ENCODE measurements around the gene RPE65.

RPE65 gene

GRCh38 chr1:68449901-68450300 lies at the start of gene RPE65:
RPE65 (minus strand) TSS chr1:68449954; CDS start chr1:68449905, 49 bp downstream.
- H3K4me1 ChIP-seq, result no peaks in the 10 kb centered on the region
- no peak within 1 kb of the TSS for H2AFZ ChIP-seq
- no peaks in the 10 kb centered on the region for H3K79me2 ChIP-seq
- no peaks in the 10 kb centered on the region for H3K9me3 ChIP-seq (ENCODE audit: control insufficient read depth, low read length)
- no peak within 1 kb of the TSS for H3K4me2 ChIP-seq (ENCODE audit: low read length)
- no peak within 1 kb of the TSS for H3K27ac ChIP-seq
- no peaks in the 10 kb centered on the region for H3K27me3 ChIP-seq (ENCODE audit: control insufficient read depth, insufficient read depth, low read length)
- TF ChIP-seq, protein P1, sequence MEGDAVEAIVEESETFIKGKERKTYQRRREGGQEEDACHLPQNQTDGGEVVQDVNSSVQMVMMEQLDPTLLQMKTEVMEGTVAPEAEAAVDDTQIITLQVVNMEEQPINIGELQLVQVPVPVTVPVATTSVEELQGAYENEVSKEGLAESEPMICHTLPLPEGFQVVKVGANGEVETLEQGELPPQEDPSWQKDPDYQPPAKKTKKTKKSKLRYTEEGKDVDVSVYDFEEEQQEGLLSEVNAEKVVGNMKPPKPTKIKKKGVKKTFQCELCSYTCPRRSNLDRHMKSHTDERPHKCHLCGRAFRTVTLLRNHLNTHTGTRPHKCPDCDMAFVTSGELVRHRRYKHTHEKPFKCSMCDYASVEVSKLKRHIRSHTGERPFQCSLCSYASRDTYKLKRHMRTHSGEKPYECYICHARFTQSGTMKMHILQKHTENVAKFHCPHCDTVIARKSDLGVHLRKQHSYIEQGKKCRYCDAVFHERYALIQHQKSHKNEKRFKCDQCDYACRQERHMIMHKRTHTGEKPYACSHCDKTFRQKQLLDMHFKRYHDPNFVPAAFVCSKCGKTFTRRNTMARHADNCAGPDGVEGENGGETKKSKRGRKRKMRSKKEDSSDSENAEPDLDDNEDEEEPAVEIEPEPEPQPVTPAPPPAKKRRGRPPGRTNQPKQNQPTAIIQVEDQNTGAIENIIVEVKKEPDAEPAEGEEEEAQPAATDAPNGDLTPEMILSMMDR (IDR thresholded peaks at IDR 0.05), result no peak
- H3K4me3 ChIP-seq (ENCODE audit: low read depth, low read length), result no peak within 1 kb of the TSS
- no peak within 1 kb of the TSS for H3K9ac ChIP-seq
- H3K36me3 ChIP-seq (ENCODE audit: control insufficient read depth, insufficient read depth, low read length), result no peaks in the 10 kb centered on the region

DNA sequence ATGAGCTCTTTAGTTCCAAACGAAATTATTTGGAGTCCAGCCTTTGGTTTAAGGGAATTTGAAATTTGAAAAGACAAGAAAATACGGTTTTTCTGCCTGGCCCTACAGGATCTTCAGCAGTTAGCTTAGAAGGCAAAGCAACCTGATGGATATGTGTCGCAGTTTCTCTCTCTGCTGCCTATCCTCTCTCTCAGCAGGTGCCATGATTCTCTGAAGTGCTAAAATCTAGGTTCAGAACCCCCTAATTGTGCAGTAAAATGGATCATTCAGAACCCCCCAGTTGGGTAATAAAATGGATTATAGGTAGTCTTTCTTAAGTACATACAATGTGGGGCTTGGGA lies 47.6 kb upstream of the RPE65 start:
- Histone ChIP-seq H3K4me2 (ENCODE audit: low read length) (peak overlapping the region; percentile 93), H3K9ac (no peak overlapping the region), H3K27me3 (ENCODE audit: control insufficient read depth, insufficient read depth, low read length) (no peaks in the 10 kb centered on the region), H3K27ac (peak overlapping the region; percentile 11), H3K36me3 (ENCODE audit: control insufficient read depth, insufficient read depth, low read length) (no peaks in the 10 kb centered on the region), H3K4me1 (peaks cover 3% of the 10 kb centered on the region), H3K4me3 (ENCODE audit: low read depth, low read length) (peak overlapping the region; percentile 61), H3K9me3 (ENCODE audit: control insufficient read depth, low read length) (no peaks in the 10 kb centered on the region), H2AFZ (peak overlapping the region; percentile 55), H3K79me2 (no peaks in the 10 kb centered on the region)
- TF ChIP-seq, protein P1 (IDR thresholded peaks at IDR 0.05), result no peak

- Histone ChIP-seq H3K4me3 (ENCODE audit: low read depth, low read length) (peak within 1 kb of the TSS; percentile 61), H3K9me3 (ENCODE audit: control insufficient read depth, low read length) (no peaks in the 10 kb centered on the region), H3K27ac (peak within 1 kb of the TSS; percentile 11), H3K4me1 (peaks cover 3% of the 10 kb centered on the region), H3K27me3 (ENCODE audit: control insufficient read depth, insufficient read depth, low read length) (no peaks in the 10 kb centered on the region), H3K36me3 (ENCODE audit: control insufficient read depth, insufficient read depth, low read length) (no peaks in the 10 kb centered on the region), H2AFZ (peak within 1 kb of the TSS; percentile 55), H3K9ac (no peak within 1 kb of the TSS), H3K79me2 (no peaks in the 10 kb centered on the region), H3K4me2 (ENCODE audit: low read length) (peak within 1 kb of the TSS; percentile 93)
- TF ChIP-seq, protein P1 (IDR thresholded peaks at IDR 0.05), result no peak
Observed at GRCh38 chr1:68496680-68497357, 47.1 kb upstream of the RPE65 start, which contains the start of gene DEPDC1. DEPDC1 (minus strand) TSS chr1:68497082; CDS start chr1:68496999, 83 bp downstream.

DNA sequence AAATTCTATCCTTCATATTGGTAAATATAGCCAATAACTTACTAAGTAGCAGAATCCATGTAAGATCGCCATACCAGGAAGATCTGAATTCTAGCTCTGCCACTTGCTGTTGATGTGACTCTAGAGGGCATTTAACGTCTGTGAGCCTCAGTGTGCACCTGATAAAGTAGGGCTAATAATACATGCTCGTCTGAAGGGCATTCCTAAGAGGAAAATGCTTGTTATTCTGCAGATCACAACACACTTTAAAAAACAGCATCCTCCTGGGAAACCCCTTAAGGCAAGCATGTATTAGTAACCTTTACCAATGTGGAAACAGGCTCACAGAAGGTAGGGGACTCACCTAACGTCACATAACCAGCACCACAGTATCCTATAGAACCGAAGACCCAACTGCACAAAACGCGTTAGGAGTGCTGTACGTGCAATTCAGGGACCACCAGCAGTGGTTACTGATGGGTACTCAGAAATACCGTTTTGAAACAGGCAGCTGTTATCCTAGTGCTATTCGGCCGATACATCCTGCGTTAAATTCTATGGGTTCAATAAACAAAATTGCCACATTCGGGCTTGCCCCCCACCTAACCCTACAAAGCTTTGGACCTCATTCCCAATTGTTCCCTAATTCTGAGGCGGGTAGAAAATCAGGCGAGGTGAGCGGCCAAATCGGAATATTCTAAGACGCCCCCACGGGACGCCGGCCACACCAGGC lies 46.4 kb upstream of the RPE65 start:
- Histone ChIP-seq H3K4me1 (peaks cover 3% of the 10 kb centered on the region), H3K27me3 (ENCODE audit: control insufficient read depth, insufficient read depth, low read length) (no peaks in the 10 kb centered on the region), H3K9me3 (ENCODE audit: control insufficient read depth, low read length) (no peaks in the 10 kb centered on the region), H3K9ac (no peak overlapping the region), H3K27ac (no peak overlapping the region), H3K4me2 (ENCODE audit: low read length) (peak overlapping the region; percentile 93), H3K4me3 (ENCODE audit: low read depth, low read length) (peak overlapping the region; percentile 61), H3K36me3 (ENCODE audit: control insufficient read depth, insufficient read depth, low read length) (no peaks in the 10 kb centered on the region), H2AFZ (peak overlapping the region; percentile 55), H3K79me2 (no peaks in the 10 kb centered on the region)
- TF ChIP-seq, protein P1 (IDR thresholded peaks at IDR 0.05), result no peak
